Kidney epithelial cell (primary cell): Measurements from ENCODE around the gene KIF5C. TPM values are rescaled to one million over a fixed set of nuclear protein-coding genes. Genes with fewer than 3 reads are reported as not detected.

Experiments
- DNase-seq: peaks from one replicate; pipeline ENCODE4 v3.0.0-alpha.2; 2010; ENCODE audit warnings: low read depth
- H3K27me3 ChIP-seq: 2 replicates; pipeline ENCODE4 v1.6.0; 2011; ENCODE audit warnings: low read length; ENCODE audit not compliant: control insufficient read depth, insufficient read depth
- H3K36me3 ChIP-seq: 2 replicates; pipeline ENCODE4 v1.5.1; 2011; ENCODE audit warnings: low read length; ENCODE audit not compliant: control insufficient read depth, insufficient read depth
- H3K4me3 ChIP-seq: 2 replicates; pipeline ENCODE4 v1.5.1; 2011; ENCODE audit warnings: low read depth, mild to moderate bottlenecking, control low read depth, low read length
- total RNA-seq: library from RNA; depleted of rRNA; stranded (reverse); fragments of >200 nt; gene quantifications from 2 replicates; pipeline ENCODE4 v1.2.3, GENCODE V29; 2015
- TF ChIP-seq, protein P1 (sequence below): IDR thresholded peaks from 2 replicates; pipeline ENCODE4 v1.5.1; 2011; ENCODE audit warnings: mild to moderate bottlenecking, moderate library complexity, low read length, control low read depth, inconsistent platforms; ENCODE audit not compliant: insufficient read depth, poor library complexity, severe bottlenecking

Gene KIF5C
- total RNA-seq, 1 donor from 2014 or later, result 8.7 TPM

DNA sequence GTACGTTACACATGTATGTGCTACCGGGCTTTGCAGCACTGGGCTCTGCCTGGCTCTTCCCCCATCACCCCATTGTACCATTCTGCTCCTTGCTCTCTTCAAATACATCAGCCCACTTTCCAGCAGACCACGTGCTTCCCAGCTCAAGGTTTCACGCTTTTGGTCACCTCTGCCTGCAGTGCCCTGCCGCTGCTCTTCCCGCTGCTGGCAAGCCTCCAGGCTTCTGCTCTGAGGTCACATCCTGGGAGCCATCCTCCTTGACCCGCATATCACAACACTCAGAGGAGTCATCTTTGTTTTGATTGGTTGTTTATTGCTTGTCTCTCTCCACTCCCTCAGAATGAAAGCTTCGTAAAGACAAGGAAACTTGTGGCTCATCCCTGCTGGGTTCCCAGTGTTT is 34.1 kb downstream of the KIF5C start:
- DNase-seq, result no peak
- TF ChIP-seq, protein P1, sequence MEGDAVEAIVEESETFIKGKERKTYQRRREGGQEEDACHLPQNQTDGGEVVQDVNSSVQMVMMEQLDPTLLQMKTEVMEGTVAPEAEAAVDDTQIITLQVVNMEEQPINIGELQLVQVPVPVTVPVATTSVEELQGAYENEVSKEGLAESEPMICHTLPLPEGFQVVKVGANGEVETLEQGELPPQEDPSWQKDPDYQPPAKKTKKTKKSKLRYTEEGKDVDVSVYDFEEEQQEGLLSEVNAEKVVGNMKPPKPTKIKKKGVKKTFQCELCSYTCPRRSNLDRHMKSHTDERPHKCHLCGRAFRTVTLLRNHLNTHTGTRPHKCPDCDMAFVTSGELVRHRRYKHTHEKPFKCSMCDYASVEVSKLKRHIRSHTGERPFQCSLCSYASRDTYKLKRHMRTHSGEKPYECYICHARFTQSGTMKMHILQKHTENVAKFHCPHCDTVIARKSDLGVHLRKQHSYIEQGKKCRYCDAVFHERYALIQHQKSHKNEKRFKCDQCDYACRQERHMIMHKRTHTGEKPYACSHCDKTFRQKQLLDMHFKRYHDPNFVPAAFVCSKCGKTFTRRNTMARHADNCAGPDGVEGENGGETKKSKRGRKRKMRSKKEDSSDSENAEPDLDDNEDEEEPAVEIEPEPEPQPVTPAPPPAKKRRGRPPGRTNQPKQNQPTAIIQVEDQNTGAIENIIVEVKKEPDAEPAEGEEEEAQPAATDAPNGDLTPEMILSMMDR, result no peak
- no peaks in the 10 kb centered on the region for H3K36me3 ChIP-seq
- H3K4me3 ChIP-seq, result no peak overlapping the region
- H3K27me3 ChIP-seq, result no peaks in the 10 kb centered on the region

DNA sequence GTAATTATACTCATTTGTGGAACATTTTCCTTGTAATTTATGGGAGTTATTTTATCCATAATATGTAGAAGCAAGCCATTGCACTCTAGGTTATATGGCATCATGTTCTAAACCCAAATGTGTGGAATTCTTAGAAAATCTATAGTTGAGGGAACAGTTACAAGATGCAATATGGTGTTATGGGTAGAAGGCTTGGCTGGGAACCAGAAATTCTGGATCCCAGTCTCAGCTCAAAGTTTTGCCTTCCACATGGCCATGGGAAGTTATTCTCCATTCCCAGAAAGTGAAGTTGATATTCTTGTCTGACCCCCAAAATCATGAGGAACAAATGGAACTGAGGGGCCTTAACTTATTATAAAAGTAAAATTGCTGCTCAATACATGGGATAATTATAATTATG is 38.0 kb downstream of the KIF5C start:
- TF ChIP-seq, protein P1, result no peak
- no peak for DNase-seq
- H3K27me3 ChIP-seq, result no peaks in the 10 kb centered on the region
- H3K36me3 ChIP-seq, result no peaks in the 10 kb centered on the region
- no peak overlapping the region for H3K4me3 ChIP-seq

DNA sequence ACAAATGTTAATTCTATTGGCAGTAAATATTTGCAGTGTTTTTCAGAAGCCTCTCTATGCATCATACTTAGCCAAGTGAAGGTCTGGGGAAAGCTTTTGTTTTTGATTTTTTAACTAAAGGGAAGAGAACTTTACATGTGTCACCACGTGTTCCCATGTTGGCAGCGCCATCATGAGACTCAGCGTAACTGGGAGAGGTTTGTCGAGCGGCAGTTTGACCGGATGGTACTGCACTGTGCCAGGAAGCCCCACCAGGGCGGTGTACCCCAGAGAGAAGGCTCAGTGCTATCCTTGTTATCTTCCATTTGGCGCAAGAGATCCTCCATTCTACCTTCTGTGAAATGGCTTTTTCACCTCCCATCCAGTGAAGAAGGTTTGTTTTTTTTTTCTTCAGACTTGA is 38.5 kb downstream of the KIF5C start:
- no peak for DNase-seq
- Histone ChIP-seq H3K27me3 (no peaks in the 10 kb centered on the region), H3K4me3 (no peak overlapping the region), H3K36me3 (no peaks in the 10 kb centered on the region)
- TF ChIP-seq, protein P1, result no peak

DNA sequence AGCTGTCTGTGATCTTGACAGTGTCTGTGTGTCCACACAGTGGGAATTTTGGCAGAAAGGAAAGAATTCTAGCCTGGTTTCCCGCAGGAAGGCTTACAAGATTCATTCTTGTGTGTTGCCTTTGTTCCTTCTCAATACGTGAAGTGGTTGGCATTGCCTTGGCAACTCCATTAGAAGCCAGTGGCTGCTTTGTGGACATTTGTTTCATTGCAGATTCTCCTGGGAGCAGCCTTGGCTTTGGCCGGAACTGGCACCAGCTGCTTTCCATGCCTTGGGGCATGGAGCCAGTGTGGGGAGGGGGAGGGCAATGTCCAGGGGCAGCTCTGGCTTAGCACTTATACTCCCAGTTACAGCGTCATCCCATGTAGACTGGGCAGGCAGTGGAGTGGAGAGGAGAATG is 39.4 kb downstream of the KIF5C start:
- Histone ChIP-seq H3K4me3 (no peak overlapping the region), H3K36me3 (no peaks in the 10 kb centered on the region), H3K27me3 (no peaks in the 10 kb centered on the region)
- DNase-seq, result no peak
- TF ChIP-seq, protein P1, result no peak

DNA sequence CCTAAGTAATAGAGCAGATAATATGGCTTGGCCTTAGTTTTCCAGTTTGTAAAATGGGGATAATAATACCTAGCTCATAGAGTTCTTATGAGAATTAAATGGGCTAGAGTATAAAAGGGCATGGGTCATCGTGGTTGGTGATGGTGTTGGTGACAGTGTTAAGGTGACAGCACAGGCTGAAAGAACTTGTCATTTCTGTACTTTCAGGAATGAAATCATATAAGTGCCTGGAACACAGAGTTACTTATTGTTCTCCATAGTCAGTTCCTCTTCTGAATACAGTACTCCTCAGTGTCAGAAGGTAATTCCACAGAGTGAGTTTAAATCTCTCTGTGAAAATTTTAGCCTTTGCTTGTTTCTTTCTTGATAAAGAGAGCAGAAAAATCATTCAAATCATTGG is 42.4 kb downstream of the KIF5C start:
- TF ChIP-seq, protein P1, result no peak
- no peak for DNase-seq
- Histone ChIP-seq H3K36me3 (no peaks in the 10 kb centered on the region), H3K4me3 (no peak overlapping the region), H3K27me3 (no peaks in the 10 kb centered on the region)

DNA sequence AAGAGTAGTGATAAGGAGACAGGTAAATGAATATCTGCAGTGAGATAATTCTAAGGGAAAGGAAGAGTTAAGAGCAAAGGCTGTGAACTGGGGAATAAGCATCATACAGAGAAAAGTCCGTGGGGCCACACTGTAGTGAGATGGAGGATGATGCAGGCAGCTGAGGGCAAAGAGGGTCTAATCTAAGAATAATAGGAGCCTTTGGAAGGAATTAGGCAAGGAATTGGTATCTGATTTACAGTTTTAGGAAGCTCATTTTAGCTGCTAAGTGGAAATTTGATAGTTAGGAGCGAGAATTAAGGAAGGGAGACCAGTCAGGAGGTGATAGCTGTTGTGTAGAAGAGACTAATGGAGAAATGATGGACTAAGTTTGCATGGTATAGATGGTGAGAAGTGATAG is 43.5 kb downstream of the KIF5C start:
- no peaks in the 10 kb centered on the region for H3K36me3 ChIP-seq
- no peaks in the 10 kb centered on the region for H3K27me3 ChIP-seq
- H3K4me3 ChIP-seq, result no peak overlapping the region
- no peak for DNase-seq
- TF ChIP-seq, protein P1, result no peak
